Nephron (organoid): Measurements from ENCODE around the gene CGA.

Experiments
- H3K27ac Mint-ChIP-seq, 3 experiments: 2 replicates each; pipeline ENCODE4 v1.8.0; 2020; ENCODE audit warnings: mixed read lengths in 3 of 3, mild to moderate bottlenecking in 2 of 3, moderate library complexity in 1 of 3
- H3K27me3 Mint-ChIP-seq: 2 replicates; pipeline ENCODE4 v1.8.0; 2021; ENCODE audit warnings: low read depth, mild to moderate bottlenecking, moderate library complexity, mixed read lengths
- H3K36me3 Mint-ChIP-seq: 2 replicates; pipeline ENCODE4 v1.8.0; 2020; ENCODE audit warnings: low read depth, mixed read lengths
- H3K4me1 Mint-ChIP-seq: 2 replicates; pipeline ENCODE4 v1.8.0; 2020; ENCODE audit warnings: mixed read lengths
- H3K4me3 Mint-ChIP-seq, 3 experiments: 2 replicates each; pipeline ENCODE4 v1.8.0; 2020; ENCODE audit warnings: mild to moderate bottlenecking in 3 of 3, mixed read lengths in 3 of 3, moderate library complexity in 2 of 3
- H3K9me3 Mint-ChIP-seq: 2 replicates; pipeline ENCODE4 v1.8.0; 2020; ENCODE audit warnings: mixed read lengths
- TF ChIP-seq, protein P1 (sequence below), 3 experiments: fragments of 200-600 bp; sonication (generic); IDR thresholded peaks; one replicate each; pipeline ENCODE4 v1.5.0; 2021; ENCODE audit warnings: antibody characterized with exemption in 3 of 3; ENCODE audit not compliant: unreplicated experiment in 3 of 3

CGA gene

DNA sequence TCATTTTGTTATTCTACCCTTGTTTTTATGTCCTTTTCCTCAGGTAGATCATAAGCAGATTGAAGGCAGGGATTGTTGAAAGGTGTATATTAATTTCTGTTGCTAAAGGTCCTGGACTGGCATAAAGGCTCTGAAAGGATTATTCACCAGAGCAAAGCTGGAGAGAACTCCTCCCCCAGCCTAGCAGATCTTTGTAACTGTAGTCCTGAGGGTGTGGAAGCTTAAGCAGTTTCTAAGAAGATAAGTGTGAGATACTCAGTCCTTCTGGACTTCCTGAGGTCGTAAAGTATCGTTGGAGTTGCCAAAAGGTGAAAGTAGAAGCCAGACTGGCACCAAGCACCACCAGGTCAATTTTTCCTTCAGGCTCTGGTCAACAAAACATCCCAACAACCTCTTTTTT lies 24.2 kb downstream of the CGA start:
- peaks cover 10% of the 10 kb centered on the region for H3K4me1 Mint-ChIP-seq
- H3K4me3 Mint-ChIP-seq, result no peak overlapping the region
- H3K9me3 Mint-ChIP-seq, result no peaks in the 10 kb centered on the region
- H3K36me3 Mint-ChIP-seq, result no peaks in the 10 kb centered on the region
- TF ChIP-seq, protein P1, sequence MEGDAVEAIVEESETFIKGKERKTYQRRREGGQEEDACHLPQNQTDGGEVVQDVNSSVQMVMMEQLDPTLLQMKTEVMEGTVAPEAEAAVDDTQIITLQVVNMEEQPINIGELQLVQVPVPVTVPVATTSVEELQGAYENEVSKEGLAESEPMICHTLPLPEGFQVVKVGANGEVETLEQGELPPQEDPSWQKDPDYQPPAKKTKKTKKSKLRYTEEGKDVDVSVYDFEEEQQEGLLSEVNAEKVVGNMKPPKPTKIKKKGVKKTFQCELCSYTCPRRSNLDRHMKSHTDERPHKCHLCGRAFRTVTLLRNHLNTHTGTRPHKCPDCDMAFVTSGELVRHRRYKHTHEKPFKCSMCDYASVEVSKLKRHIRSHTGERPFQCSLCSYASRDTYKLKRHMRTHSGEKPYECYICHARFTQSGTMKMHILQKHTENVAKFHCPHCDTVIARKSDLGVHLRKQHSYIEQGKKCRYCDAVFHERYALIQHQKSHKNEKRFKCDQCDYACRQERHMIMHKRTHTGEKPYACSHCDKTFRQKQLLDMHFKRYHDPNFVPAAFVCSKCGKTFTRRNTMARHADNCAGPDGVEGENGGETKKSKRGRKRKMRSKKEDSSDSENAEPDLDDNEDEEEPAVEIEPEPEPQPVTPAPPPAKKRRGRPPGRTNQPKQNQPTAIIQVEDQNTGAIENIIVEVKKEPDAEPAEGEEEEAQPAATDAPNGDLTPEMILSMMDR (IDR thresholded peaks at IDR 0.05; ENCODE audit: unreplicated experiment in 3 of 3), result no peak
- H3K27me3 Mint-ChIP-seq, result no peaks in the 10 kb centered on the region
- no peak overlapping the region for H3K27ac Mint-ChIP-seq

DNA sequence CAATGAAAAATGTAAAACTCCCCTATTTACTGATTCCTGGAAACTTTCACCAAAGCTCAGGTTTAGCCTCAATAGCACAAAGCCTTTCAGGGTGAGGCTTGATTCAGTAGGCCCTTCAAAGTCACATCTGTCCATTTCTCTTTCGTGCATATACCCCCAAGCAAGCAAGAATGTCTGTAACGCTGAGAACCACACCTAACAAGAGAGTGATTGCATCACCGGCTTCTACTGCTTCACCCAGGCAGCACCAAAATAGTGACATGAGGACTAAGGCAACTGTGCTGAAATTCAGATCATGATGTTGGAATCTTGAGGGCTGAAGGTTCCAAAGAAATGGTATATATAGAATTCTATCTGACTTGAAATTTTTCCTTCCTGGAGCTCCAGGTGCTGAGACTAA lies 26.1 kb downstream of the CGA start:
- Mint-ChIP-seq H3K27ac (no peak overlapping the region), H3K27me3 (peaks cover 4% of the 10 kb centered on the region), H3K9me3 (no peaks in the 10 kb centered on the region)

DNA sequence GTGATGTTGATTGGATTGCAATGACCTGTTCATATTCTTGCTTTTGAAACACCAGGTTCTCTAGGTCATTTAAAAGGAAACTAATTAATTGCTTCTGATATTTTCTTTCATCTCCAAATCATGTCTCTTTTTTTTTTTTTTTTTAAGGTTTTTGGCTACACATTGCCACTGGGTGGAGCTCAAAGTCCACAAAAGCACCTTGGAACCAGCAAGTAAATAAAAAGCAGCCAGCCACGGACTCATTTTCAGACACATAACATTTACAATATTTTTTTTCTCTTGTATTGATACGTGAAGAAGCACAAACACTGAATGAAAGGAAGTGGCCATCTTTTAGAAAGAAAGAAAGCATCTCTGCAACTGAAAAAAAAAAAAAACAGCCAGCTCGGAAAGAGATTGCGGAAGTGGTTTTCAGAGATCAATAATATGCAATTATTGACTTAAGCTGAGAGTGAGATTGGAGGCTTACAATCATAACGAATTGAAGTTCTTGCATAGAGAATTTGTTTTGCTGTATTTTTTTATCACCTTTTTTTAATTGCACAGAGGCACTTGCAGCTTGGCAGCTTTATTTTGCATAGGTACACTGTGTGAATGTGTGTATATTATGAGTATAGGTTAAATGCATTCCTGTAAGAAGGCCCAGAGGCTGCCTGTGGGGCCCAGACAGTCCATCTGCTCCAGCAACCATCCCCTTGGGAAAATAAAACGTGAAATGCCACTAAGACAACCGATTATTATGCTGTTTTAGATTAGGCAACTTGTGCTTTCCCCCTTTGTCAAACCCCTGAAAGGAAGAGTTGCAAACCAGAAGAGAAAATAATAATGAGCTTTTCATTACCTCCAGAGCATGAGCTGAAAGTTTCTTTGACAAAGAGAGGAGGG lies 28.2 kb downstream of the CGA start:
- TF ChIP-seq, protein P1 (IDR thresholded peaks at IDR 0.05; ENCODE audit: unreplicated experiment in 3 of 3), result peak; percentile 65 to 78 (median 76)
- peak overlapping the region; percentile 21 to 54 (median 31) for H3K4me3 Mint-ChIP-seq
- peaks cover 4% of the 10 kb centered on the region for H3K27me3 Mint-ChIP-seq
- no peaks in the 10 kb centered on the region for H3K9me3 Mint-ChIP-seq
- H3K27ac Mint-ChIP-seq, result no peak overlapping the region
- H3K36me3 Mint-ChIP-seq, result no peaks in the 10 kb centered on the region
- H3K4me1 Mint-ChIP-seq, result peaks cover 5% of the 10 kb centered on the region

More for the DNA sequence above, 26.1 kb downstream of the CGA start:
- TF ChIP-seq, protein P1 (IDR thresholded peaks at IDR 0.05; ENCODE audit: unreplicated experiment in 3 of 3), result no peak
- H3K4me1 Mint-ChIP-seq, result peaks cover 5% of the 10 kb centered on the region
- no peaks in the 10 kb centered on the region for H3K36me3 Mint-ChIP-seq
- no peak overlapping the region for H3K4me3 Mint-ChIP-seq

DNA sequence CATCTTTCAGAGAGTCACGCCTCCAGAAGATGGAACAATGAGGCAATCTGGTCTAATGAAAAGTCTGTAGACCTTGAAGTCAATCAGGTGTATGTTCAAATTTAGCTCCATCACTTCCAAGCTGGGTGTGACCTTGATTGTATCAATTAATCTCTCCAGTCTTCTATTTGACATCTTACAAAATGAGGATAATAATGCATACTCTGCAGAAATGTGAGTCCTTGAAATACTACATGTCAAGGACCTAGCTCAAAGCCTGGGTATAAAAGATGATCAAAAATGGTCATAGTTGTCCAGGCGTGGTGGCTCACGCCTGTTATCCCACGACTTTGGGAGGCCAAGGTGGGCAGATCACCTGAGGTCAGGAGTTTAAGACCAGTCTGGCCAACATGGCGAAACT lies 29.8 kb downstream of the CGA start:
- TF ChIP-seq, protein P1 (IDR thresholded peaks at IDR 0.05; ENCODE audit: unreplicated experiment in 3 of 3), result no peak
- Mint-ChIP-seq H3K27ac (no peak overlapping the region), H3K27me3 (peaks cover 4% of the 10 kb centered on the region), H3K36me3 (no peaks in the 10 kb centered on the region), H3K9me3 (no peaks in the 10 kb centered on the region), H3K4me1 (peaks cover 5% of the 10 kb centered on the region), H3K4me3 (no peak overlapping the region)

DNA sequence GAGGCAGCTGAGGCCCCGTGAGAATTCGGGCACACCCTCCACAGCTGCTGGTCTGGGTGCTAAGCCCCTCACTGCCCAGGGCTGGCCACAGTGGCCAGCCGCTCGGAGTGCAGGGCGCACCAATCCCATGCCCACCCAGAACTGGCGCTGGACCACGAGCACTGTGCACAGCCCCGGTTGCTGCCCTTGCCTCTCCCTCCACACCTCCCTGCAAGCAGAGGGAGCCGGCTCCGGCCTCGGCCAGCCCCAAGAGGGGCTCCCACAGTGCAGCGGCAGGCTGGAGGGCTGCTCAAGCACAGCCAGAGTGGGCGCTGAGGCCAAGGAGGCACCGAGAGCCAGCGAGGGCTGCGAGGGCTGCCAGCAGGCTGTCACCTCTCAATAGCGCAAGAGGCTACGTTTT lies 35.0 kb downstream of the CGA start:
- Mint-ChIP-seq H3K4me1 (no peaks in the 10 kb centered on the region), H3K4me3 (no peak overlapping the region), H3K27me3 (peaks cover 15% of the 10 kb centered on the region), H3K27ac (no peak overlapping the region), H3K9me3 (no peaks in the 10 kb centered on the region), H3K36me3 (no peaks in the 10 kb centered on the region)
- TF ChIP-seq, protein P1 (IDR thresholded peaks at IDR 0.05; ENCODE audit: unreplicated experiment in 3 of 3), result no peak
